ENCODE results near the gene TESK1. TPM values are rescaled to one million over a fixed set of nuclear protein-coding genes. Genes with fewer than 3 reads are reported as not detected.

The TESK1 gene
- total RNA-seq, 1 experiment from 2014 or later, result 32.1 TPM

DNA sequence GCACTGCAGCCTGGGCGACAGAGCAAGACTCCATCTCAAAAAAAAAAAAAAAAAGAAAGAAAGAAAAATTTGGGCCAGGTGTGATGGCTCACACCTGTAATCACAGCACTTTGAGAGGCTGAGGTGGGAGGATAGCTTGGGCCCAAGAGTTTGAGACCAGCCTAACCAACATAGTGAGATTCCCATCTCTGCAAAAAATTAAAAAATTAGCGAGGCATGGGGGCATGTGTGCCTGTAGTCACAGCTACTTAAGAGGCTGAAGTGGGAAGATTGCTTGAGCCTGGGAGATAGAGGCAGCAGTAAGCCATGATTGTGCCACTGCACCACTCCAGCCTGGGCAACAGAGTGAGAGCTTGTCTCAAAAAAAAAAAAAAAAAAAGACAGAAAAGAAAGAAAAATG lies 48.5 kb downstream of the TESK1 start:
- POLR2A ChIA-PET, result no interaction called here
- no peak for DNase-seq (ENCODE audit: unreplicated experiment)
- H3K27ac Mint-ChIP-seq (ENCODE audit: low read depth, unreplicated experiment), result no peak overlapping the region
- H3K36me3 Mint-ChIP-seq (ENCODE audit: insufficient read depth, unreplicated experiment), result peaks cover 11% of the 10 kb centered on the region
- no TSS peak for BruUV-seq (replicated peaks)
- H3K4me3 Mint-ChIP-seq (ENCODE audit: unreplicated experiment), result no peak overlapping the region
- CTCF ChIA-PET, result interaction anchor here (0.7 kb wide), 1 partner anchor 46 kb away, joined by 3 read pairs; no protein-coding TSS in a partner anchor
- H3K9me3 Mint-ChIP-seq (ENCODE audit: unreplicated experiment), result no peaks in the 10 kb centered on the region
- H3K27me3 Mint-ChIP-seq (ENCODE audit: insufficient read depth, unreplicated experiment), result no peaks in the 10 kb centered on the region
- H3K4me1 Mint-ChIP-seq (ENCODE audit: insufficient read depth, unreplicated experiment), result no peaks in the 10 kb centered on the region
- TF ChIP-seq, protein P1, sequence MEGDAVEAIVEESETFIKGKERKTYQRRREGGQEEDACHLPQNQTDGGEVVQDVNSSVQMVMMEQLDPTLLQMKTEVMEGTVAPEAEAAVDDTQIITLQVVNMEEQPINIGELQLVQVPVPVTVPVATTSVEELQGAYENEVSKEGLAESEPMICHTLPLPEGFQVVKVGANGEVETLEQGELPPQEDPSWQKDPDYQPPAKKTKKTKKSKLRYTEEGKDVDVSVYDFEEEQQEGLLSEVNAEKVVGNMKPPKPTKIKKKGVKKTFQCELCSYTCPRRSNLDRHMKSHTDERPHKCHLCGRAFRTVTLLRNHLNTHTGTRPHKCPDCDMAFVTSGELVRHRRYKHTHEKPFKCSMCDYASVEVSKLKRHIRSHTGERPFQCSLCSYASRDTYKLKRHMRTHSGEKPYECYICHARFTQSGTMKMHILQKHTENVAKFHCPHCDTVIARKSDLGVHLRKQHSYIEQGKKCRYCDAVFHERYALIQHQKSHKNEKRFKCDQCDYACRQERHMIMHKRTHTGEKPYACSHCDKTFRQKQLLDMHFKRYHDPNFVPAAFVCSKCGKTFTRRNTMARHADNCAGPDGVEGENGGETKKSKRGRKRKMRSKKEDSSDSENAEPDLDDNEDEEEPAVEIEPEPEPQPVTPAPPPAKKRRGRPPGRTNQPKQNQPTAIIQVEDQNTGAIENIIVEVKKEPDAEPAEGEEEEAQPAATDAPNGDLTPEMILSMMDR (IDR thresholded peaks at IDR 0.05; ENCODE audit: unreplicated experiment), result no peak
- intact Hi-C loops (cut with micrococcal nuclease), result loop anchor here (10.0 kb wide), 1 partner anchor 251 kb away; the partner anchor contains the start of genes HRCT1 and SPAAR

DNA sequence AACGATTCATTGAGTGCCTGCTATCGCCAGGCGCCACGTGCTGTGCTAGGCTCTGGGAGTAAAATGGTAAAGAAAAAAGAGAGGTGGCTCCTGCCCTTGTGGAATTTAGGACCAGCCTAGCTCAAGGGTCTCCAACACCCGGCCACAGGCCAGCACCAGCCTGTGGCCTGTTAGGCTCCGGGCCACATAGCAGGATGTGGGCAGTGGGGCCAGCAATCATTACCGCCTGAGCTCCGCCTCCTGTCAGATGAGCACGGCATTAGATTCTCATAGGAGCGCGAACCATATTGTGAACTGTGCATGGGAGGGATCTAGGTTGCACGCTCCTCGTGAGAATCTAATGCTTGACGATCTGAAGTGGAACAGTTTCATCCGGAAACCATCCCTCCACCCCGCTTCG lies 51.3 kb downstream of the TESK1 start:
- TF ChIP-seq, protein P1 (IDR thresholded peaks at IDR 0.05; ENCODE audit: unreplicated experiment), result no peak
- no TSS peak for BruUV-seq (replicated peaks)
- intact Hi-C loops (cut with micrococcal nuclease), result loop anchor here (5.0 to 10.0 kb wide), 2 partner anchors 54 to 248 kb away; partner anchors contain the start of genes HRCT1 and SPAAR
- ChIA-PET CTCF (interaction anchor here (0.6 to 11.0 kb wide), 7 partner anchors 10 to 830 kb away, joined by 3 to 119 read pairs (median 6); partner anchors contain the start of genes CREB3 and TLN1), POLR2A (interaction anchor here (0.6 to 5.4 kb wide), 9 partner anchors 8 to 167 kb away, joined by 3 to 61 read pairs (median 15); partner anchors contain the start of genes ARHGEF39, CREB3, GBA2 and RGP1)
- peaks cover 25% of the 10 kb centered on the region for H3K36me3 Mint-ChIP-seq (ENCODE audit: insufficient read depth, unreplicated experiment)
- H3K27me3 Mint-ChIP-seq (ENCODE audit: insufficient read depth, unreplicated experiment), result no peaks in the 10 kb centered on the region
- H3K4me1 Mint-ChIP-seq (ENCODE audit: insufficient read depth, unreplicated experiment), result peaks cover 18% of the 10 kb centered on the region
- H3K4me3 Mint-ChIP-seq (ENCODE audit: unreplicated experiment), result no peak overlapping the region
- no peaks in the 10 kb centered on the region for H3K9me3 Mint-ChIP-seq (ENCODE audit: unreplicated experiment)
- H3K27ac Mint-ChIP-seq (ENCODE audit: low read depth, unreplicated experiment), result peak overlapping the region; percentile 100
- no peak for DNase-seq (ENCODE audit: unreplicated experiment)

- no peaks in the 10 kb centered on the region for H3K9me3 Mint-ChIP-seq (ENCODE audit: unreplicated experiment)
- peak overlapping the region; percentile 100 for H3K27ac Mint-ChIP-seq (ENCODE audit: low read depth, unreplicated experiment)
- no TSS peak for BruUV-seq (replicated peaks)
- POLR2A ChIA-PET, result interaction anchor here (0.6 to 5.4 kb wide), 21 partner anchors 7 to 542 kb away, joined by 3 to 61 read pairs (median 6); partner anchors contain the start of genes ARHGEF39, CREB3, GBA2 and HRCT1
- peaks cover 18% of the 10 kb centered on the region for H3K4me1 Mint-ChIP-seq (ENCODE audit: insufficient read depth, unreplicated experiment)
- intact Hi-C loops (cut with micrococcal nuclease), result loop anchor here (5.0 to 10.0 kb wide), 2 partner anchors 55 to 248 kb away; partner anchors contain the start of genes HRCT1 and SPAAR
- H3K27me3 Mint-ChIP-seq (ENCODE audit: insufficient read depth, unreplicated experiment), result no peaks in the 10 kb centered on the region
- H3K36me3 Mint-ChIP-seq (ENCODE audit: insufficient read depth, unreplicated experiment), result peaks cover 32% of the 10 kb centered on the region
- CTCF ChIA-PET, result interaction anchor here (0.5 to 11.0 kb wide), 14 partner anchors 11 to 829 kb away, joined by 3 to 119 read pairs (median 6); partner anchors contain the start of genes CREB3 and TLN1
- no peak for DNase-seq (ENCODE audit: unreplicated experiment)
- peak overlapping the region; percentile 62 for H3K4me3 Mint-ChIP-seq (ENCODE audit: unreplicated experiment)
- TF ChIP-seq, protein P1 (IDR thresholded peaks at IDR 0.05; ENCODE audit: unreplicated experiment), result no peak
These were observed 51.9 kb downstream of the TESK1 start for GRCh38 chr9:35656831-35657545.

GRCh38 chr9:35657546-35658136 lies 52.6 kb downstream of the TESK1 start, which contains the start of gene RMRP:
Gene RMRP, minus strand, starts transcription at chr9:35658019.
- TF ChIP-seq, protein P1 (IDR thresholded peaks at IDR 0.05; ENCODE audit: unreplicated experiment), result no peak
- POLR2A ChIA-PET, result interaction anchor here (0.6 to 5.4 kb wide), 29 partner anchors 11 to 578 kb away, joined by 3 to 61 read pairs (median 5); partner anchors contain the start of genes ATOSB, CREB3, FANCG and GBA2
- Mint-ChIP-seq H3K27me3 (ENCODE audit: insufficient read depth, unreplicated experiment) (no peaks in the 10 kb centered on the region), H3K27ac (ENCODE audit: low read depth, unreplicated experiment) (peak within 1 kb of the TSS; percentile 100), H3K4me3 (ENCODE audit: unreplicated experiment) (peak within 1 kb of the TSS; percentile 62), H3K36me3 (ENCODE audit: insufficient read depth, unreplicated experiment) (peaks cover 33% of the 10 kb centered on the region), H3K9me3 (ENCODE audit: unreplicated experiment) (no peaks in the 10 kb centered on the region), H3K4me1 (ENCODE audit: insufficient read depth, unreplicated experiment) (peaks cover 21% of the 10 kb centered on the region)
- peak; percentile 99 for DNase-seq (ENCODE audit: unreplicated experiment)
- BruUV-seq (replicated peaks), result no TSS peak
- intact Hi-C loops (cut with micrococcal nuclease), result loop anchor here (2.0 to 10.0 kb wide), 4 partner anchors 31 to 247 kb away; partner anchors contain the start of genes HRCT1, SPAAR and TPM2
- CTCF ChIA-PET, result interaction anchor here (0.5 to 11.0 kb wide), 20 partner anchors 11 to 1411 kb away, joined by 3 to 119 read pairs (median 4); partner anchors contain the start of genes CREB3 and TLN1

Measured in MCF 10A (cell line).